Naive thymus-derived CD8-positive, alpha-beta T cell (primary cell): Measurements from ENCODE around the gene NUBPL. TPM values are rescaled to one million over a fixed set of nuclear protein-coding genes. Genes with fewer than 3 reads are reported as not detected.

Experiments used
- ATAC-seq, 2 donors: fragments of 150-1000 bp; cut with Tn5 transposase in 1 of 2; sonication (Bioruptor Pico), chemical (Tn5 transposase) in 1 of 2; 1 replicate in 1 of 2; 2 replicates in 1 of 2; pipeline ENCODE4 v1.10.0; 2021; ENCODE audit warnings: mild to moderate bottlenecking in 2 of 2, moderate library complexity in 2 of 2
- POLR2A ChIA-PET: fragments of 350-600 bp; sonication (Branson Sonifier 250); formaldehyde crosslinking; loops from one replicate; lab custom pipeline; 2021; ENCODE audit warnings: antibody characterized with exemption; lab: Charles Lee
- DNase-seq, 10 donors: peaks; one replicate each; pipeline versions ENCODE4 v3.0.0 to v3.0.0-alpha.2; 2020 to 2022
- H3K27ac Mint-ChIP-seq, 10 donors: one replicate each; pipeline ENCODE4 v1.8.0; 2020 to 2022; ENCODE audit warnings: mild to moderate bottlenecking in 10 of 10, mixed read lengths in 10 of 10, moderate library complexity in 4 of 10, inconsistent platforms in 1 of 10
- H3K27me3 Mint-ChIP-seq, 5 donors: one replicate each; pipeline ENCODE4 v1.8.0; 2021 to 2022; ENCODE audit warnings: mixed read lengths in 5 of 5
- H3K36me3 Mint-ChIP-seq, 3 donors: one replicate each; pipeline ENCODE4 v1.8.0; 2020 to 2022; ENCODE audit warnings: mixed read lengths in 3 of 3, mild to moderate bottlenecking in 2 of 3, inconsistent platforms in 1 of 3
- H3K4me1 Mint-ChIP-seq, 4 donors: one replicate each; pipeline ENCODE4 v1.8.0; 2021 to 2022; ENCODE audit warnings: mixed read lengths in 4 of 4
- H3K4me3 Mint-ChIP-seq, 10 donors: one replicate each; pipeline ENCODE4 v1.8.0; 2020 to 2022; ENCODE audit warnings: mild to moderate bottlenecking in 10 of 10, mixed read lengths in 10 of 10, moderate library complexity in 6 of 10, inconsistent platforms in 1 of 10
- H3K9me3 Mint-ChIP-seq, 9 donors: one replicate each; pipeline ENCODE4 v1.8.0; 2020 to 2022; ENCODE audit warnings: mixed read lengths in 9 of 9, mild to moderate bottlenecking in 3 of 9, inconsistent platforms in 1 of 9, moderate library complexity in 1 of 9
- polyA plus RNA-seq, 3 donors: library from polyadenylated mRNA; unstranded; fragments of 300-500 nt; fragmentation: Illumina TruSeq; gene quantifications; one replicate each; pipeline ENCODE4 v1.2.3, GENCODE V29; 2021
- total RNA-seq, 8 experiments: library from RNA in 2 of 8; stranded (reverse) in 2 of 8; gene quantifications; one replicate each; pipeline ENCODE4 v1.2.3 and lab custom pipeline; 2021 to 2026

Gene NUBPL
- total RNA-seq (10 to 100 TPM in 1 of 2 experiments, 1 to 10 TPM in 1; 8.0 to 11.3 TPM), polyA plus RNA-seq (1 to 10 TPM; 6.7 to 9.1 (median 8.6) TPM), total RNA-seq (lab: John Stamatoyannopoulos, UW) (11.4 to 26.6 (median 14.5) reads per million in 6 experiments)

- Mint-ChIP-seq H3K4me1 (peaks cover 15 to 40% (median 33%) of the 10 kb centered on the region in 4 donors), H3K9me3 (no peaks in the 10 kb centered on the region), H3K4me3 (peak within 1 kb of the TSS; percentile 89 to 98 (median 94)), H3K27me3 (peaks cover 3 to 20% (median 6%) of the 10 kb centered on the region in 5 donors), H3K36me3 (peaks cover 0 to 14% (median 2%) of the 10 kb centered on the region in 3 donors), H3K27ac (peak within 1 kb of the TSS; percentile 93 to 100 (median 99))
- POLR2A ChIA-PET, result interaction anchor here (1.7 kb wide), 1 partner anchor 141 kb away, joined by 7 read pairs; the partner anchor contains the start of gene HEATR5A
- ATAC-seq (peak; percentile 91 to 94), DNase-seq (peak; percentile 96 to 99 (median 98))
These were observed at the start of gene NUBPL for GRCh38 chr14:31561155-31561846. Gene NUBPL, plus strand, starts transcription at chr14:31561404. Its CDS starts 36 bp downstream, at chr14:31561440.

GRCh38 chr14:31527087-31527486 lies 34.1 kb upstream of the NUBPL start:
- Mint-ChIP-seq H3K9me3 (no peaks in the 10 kb centered on the region), H3K36me3 (no peaks in the 10 kb centered on the region), H3K27ac (no peak overlapping the region), H3K27me3 (peaks cover 1 to 10% (median 2%) of the 10 kb centered on the region in 5 donors), H3K4me3 (no peak overlapping the region), H3K4me1 (no peaks in the 10 kb centered on the region)
- ATAC-seq (no peak), DNase-seq (no peak)
- POLR2A ChIA-PET, result no interaction called here

- POLR2A ChIA-PET, result no interaction called here
- H3K9me3 Mint-ChIP-seq, result no peaks in the 10 kb centered on the region
- H3K4me3 Mint-ChIP-seq, result no peak overlapping the region
- no peaks in the 10 kb centered on the region for H3K4me1 Mint-ChIP-seq
- DNase-seq (no peak), ATAC-seq (no peak)
- peaks cover 0 to 8% (median 0%) of the 10 kb centered on the region in 5 donors for H3K27me3 Mint-ChIP-seq
- H3K27ac Mint-ChIP-seq, result no peak overlapping the region
- no peaks in the 10 kb centered on the region for H3K36me3 Mint-ChIP-seq
These were observed 33.7 kb upstream of the NUBPL start for GRCh38 chr14:31527546-31527945.

GRCh38 chr14:31529053-31529452 lies 32.2 kb upstream of the NUBPL start:
- Mint-ChIP-seq H3K27ac (no peak overlapping the region), H3K27me3 (peaks cover 0 to 4% (median 0%) of the 10 kb centered on the region in 5 donors), H3K4me1 (no peaks in the 10 kb centered on the region), H3K9me3 (no peaks in the 10 kb centered on the region), H3K4me3 (no peak overlapping the region), H3K36me3 (no peaks in the 10 kb centered on the region)
- no peak for ATAC-seq
- POLR2A ChIA-PET, result no interaction called here
- no peak for DNase-seq

- no peak overlapping the region for H3K27ac Mint-ChIP-seq
- H3K4me1 Mint-ChIP-seq, result no peaks in the 10 kb centered on the region
- DNase-seq, result no peak
- peaks cover 0 to 4% (median 3%) of the 10 kb centered on the region in 5 donors for H3K27me3 Mint-ChIP-seq
- no peak for ATAC-seq
- no peaks in the 10 kb centered on the region for H3K36me3 Mint-ChIP-seq
- no peak overlapping the region for H3K4me3 Mint-ChIP-seq
- H3K9me3 Mint-ChIP-seq, result no peaks in the 10 kb centered on the region
- POLR2A ChIA-PET, result no interaction called here
These were observed 31.1 kb upstream of the NUBPL start for GRCh38 chr14:31530136-31530535.

GRCh38 chr14:31536201-31536960 lies 24.8 kb upstream of the NUBPL start:
- Mint-ChIP-seq H3K4me3 (no peak overlapping the region), H3K27ac (no peak overlapping the region), H3K27me3 (peaks cover 14 to 26% (median 19%) of the 10 kb centered on the region in 5 donors), H3K36me3 (no peaks in the 10 kb centered on the region), H3K9me3 (no peaks in the 10 kb centered on the region), H3K4me1 (no peaks in the 10 kb centered on the region)
- POLR2A ChIA-PET, result no interaction called here
- ATAC-seq (no peak), DNase-seq (no peak)

- H3K27ac Mint-ChIP-seq, result no peak overlapping the region
- H3K9me3 Mint-ChIP-seq, result no peaks in the 10 kb centered on the region
- POLR2A ChIA-PET, result no interaction called here
- DNase-seq, result no peak
- no peaks in the 10 kb centered on the region for H3K36me3 Mint-ChIP-seq
- H3K4me1 Mint-ChIP-seq, result no peaks in the 10 kb centered on the region
- H3K27me3 Mint-ChIP-seq, result peaks cover 11 to 32% (median 19%) of the 10 kb centered on the region in 5 donors
- H3K4me3 Mint-ChIP-seq, result no peak overlapping the region
- no peak for ATAC-seq
These were observed 19.5 kb upstream of the NUBPL start for GRCh38 chr14:31541702-31542101.

- Mint-ChIP-seq H3K4me1 (no peaks in the 10 kb centered on the region), H3K4me3 (no peak overlapping the region), H3K9me3 (no peaks in the 10 kb centered on the region), H3K27me3 (peaks cover 6 to 33% (median 21%) of the 10 kb centered on the region in 5 donors), H3K36me3 (no peaks in the 10 kb centered on the region), H3K27ac (peak overlapping the region in 1 of 10 donors; percentile 23)
- ATAC-seq (peak in 1 of 2 donors; percentile 39), DNase-seq (no peak)
- POLR2A ChIA-PET, result no interaction called here
These were observed 17.0 kb upstream of the NUBPL start for GRCh38 chr14:31543969-31544799.

GRCh38 chr14:31544816-31545215 lies 16.4 kb upstream of the NUBPL start:
- Mint-ChIP-seq H3K27me3 (peaks cover 6 to 39% (median 23%) of the 10 kb centered on the region in 5 donors), H3K4me3 (no peak overlapping the region), H3K9me3 (peaks cover 0 to 2% (median 0%) of the 10 kb centered on the region in 9 donors), H3K4me1 (no peaks in the 10 kb centered on the region), H3K27ac (peak overlapping the region in 1 of 10 donors; percentile 23), H3K36me3 (no peaks in the 10 kb centered on the region)
- DNase-seq, result no peak
- POLR2A ChIA-PET, result no interaction called here
- no peak for ATAC-seq

GRCh38 chr14:31545328-31545727 lies 15.9 kb upstream of the NUBPL start:
- POLR2A ChIA-PET, result no interaction called here
- Mint-ChIP-seq H3K9me3 (peaks cover 0 to 2% (median 0%) of the 10 kb centered on the region in 9 donors), H3K4me3 (no peak overlapping the region), H3K36me3 (no peaks in the 10 kb centered on the region), H3K27me3 (peaks cover 8 to 44% (median 29%) of the 10 kb centered on the region in 5 donors), H3K27ac (no peak overlapping the region), H3K4me1 (no peaks in the 10 kb centered on the region)
- DNase-seq, result no peak
- no peak for ATAC-seq

GRCh38 chr14:31549817-31550216 lies 11.4 kb upstream of the NUBPL start:
- Mint-ChIP-seq H3K4me1 (no peaks in the 10 kb centered on the region), H3K27me3 (peaks cover 15 to 53% (median 29%) of the 10 kb centered on the region in 5 donors), H3K36me3 (no peaks in the 10 kb centered on the region), H3K4me3 (no peak overlapping the region), H3K9me3 (peaks cover 0 to 2% (median 0%) of the 10 kb centered on the region in 9 donors), H3K27ac (no peak overlapping the region)
- POLR2A ChIA-PET, result interaction anchor here (0.7 kb wide), 1 partner anchor 1820 kb away, joined by 3 read pairs; no protein-coding TSS in a partner anchor
- DNase-seq (no peak), ATAC-seq (no peak)

- H3K4me1 Mint-ChIP-seq, result no peaks in the 10 kb centered on the region
These were observed 10.6 kb upstream of the NUBPL start for GRCh38 chr14:31550589-31550988.

More at GRCh38 chr14:31550589-31550988, 10.6 kb upstream of the NUBPL start:
- POLR2A ChIA-PET, result no interaction called here
- Mint-ChIP-seq H3K36me3 (no peaks in the 10 kb centered on the region), H3K4me3 (no peak overlapping the region), H3K27me3 (peaks cover 16 to 60% (median 31%) of the 10 kb centered on the region in 5 donors), H3K9me3 (peaks cover 0 to 2% (median 0%) of the 10 kb centered on the region in 9 donors), H3K27ac (no peak overlapping the region)
- DNase-seq (no peak), ATAC-seq (no peak)
